Activated CD4-positive, alpha-beta T cell treated with anti-CD3 and anti-CD28 coated beads, Interleukin-2, amount 50 U/mL, for 24 hours (primary cell): Measurements from ENCODE around the gene KLHL42.

Experiments used
- DNase-seq, 2 donors: peaks; one replicate each; pipeline ENCODE4 v3.0.0-alpha.2; 2020; ENCODE audit warnings: low read depth in 1 of 2, low spot score in 1 of 2

Gene KLHL42

DNA sequence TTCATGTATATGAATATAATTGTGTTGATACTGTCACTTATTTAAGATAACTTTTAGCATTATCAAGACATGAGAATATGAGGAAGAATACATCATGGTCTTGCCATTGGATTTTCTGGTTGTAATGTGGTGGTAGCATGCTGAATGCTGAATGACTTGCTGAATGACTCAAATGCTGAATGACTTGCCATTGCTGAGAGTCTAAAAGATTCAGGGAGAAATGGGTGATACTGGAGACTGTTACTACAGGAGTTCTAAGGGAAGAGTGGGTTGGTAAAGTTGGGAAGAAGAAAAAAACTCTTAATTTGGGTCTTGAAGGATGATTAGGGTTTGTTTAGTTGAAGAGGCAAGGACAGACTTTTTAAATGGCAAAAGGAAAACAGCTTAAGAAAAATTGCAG, 72.1 kb downstream of the KLHL42 start:
- DNase-seq: no peak
